ENCODE measurements around the gene ENO2. TPM values are rescaled to one million over a fixed set of nuclear protein-coding genes. Genes with fewer than 3 reads are reported as not detected.

ENO2 gene
- total RNA-seq, 1 donor from 2014 or later, result 30.5 TPM

- DNase-seq (ENCODE audit: low spot score), result no peak
These were observed 34.7 kb downstream of the ENO2 start for GRCh38 chr12:6948873-6949594.

DNA sequence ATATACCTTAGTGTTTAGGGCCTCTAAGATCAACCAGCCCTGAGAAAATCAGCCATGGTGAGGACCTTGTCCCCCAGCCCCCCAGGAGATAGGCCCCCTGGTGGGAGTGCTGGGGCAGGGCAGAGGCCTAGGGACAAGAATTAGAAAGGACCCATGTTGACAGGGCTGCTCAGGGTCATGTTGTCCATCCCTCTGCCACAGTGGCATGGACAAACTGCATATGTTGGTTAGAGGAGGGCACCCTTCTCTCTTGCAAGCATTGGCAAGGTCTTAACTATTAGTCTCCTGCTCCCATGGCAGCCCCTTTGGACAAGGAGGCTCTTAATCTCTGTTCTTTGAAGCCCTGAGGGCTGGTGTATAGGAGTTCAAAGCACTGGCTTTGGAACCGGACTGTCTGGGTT, 36.0 kb downstream of the ENO2 start:
- no peak for DNase-seq (ENCODE audit: low spot score)

DNA sequence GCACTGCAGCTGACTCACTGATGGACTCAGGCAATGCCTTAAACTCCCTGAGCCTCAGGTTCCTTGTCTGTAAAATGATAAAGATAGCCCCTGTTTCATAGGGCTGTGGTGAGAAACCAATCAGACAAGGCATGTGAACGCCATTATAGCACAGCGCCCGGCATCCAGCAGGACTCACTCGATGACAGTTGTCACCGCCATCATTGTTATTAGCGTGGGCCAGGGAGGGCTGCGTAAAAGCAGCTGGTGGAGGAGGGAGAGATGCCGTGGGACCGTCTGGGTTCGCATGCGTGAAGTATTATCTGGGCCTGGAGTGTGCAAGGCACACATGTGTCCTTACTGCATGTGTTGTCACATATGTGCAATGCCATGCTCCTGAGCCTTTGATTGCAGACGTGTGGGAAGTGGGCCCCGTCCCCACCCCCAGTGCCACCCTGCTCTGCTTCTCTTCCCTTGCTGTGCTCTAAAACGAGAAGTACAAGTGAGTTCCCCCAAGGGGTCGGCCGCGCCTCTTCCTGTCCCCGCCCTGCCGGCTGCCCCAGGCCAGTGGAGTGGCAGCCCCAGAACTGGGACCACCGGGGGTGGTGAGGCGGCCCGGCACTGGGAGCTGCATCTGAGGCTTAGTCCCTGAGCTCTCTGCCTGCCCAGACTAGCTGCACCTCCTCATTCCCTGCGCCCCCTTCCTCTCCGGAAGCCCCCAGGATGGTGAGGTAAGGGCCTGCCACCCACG, 36.6 kb downstream of the ENO2 start, which contains the start of gene PTPN6:
PTPN6 (plus strand) TSS at position 546 of the 730 bp plus-strand sequence; CDS start at position 703, 157 bp downstream.
- no peak for DNase-seq (ENCODE audit: low spot score)

GRCh38 chr12:6951551-6952120, 37.3 kb downstream of the ENO2 start:
- DNase-seq (ENCODE audit: low spot score), result no peak

DNA sequence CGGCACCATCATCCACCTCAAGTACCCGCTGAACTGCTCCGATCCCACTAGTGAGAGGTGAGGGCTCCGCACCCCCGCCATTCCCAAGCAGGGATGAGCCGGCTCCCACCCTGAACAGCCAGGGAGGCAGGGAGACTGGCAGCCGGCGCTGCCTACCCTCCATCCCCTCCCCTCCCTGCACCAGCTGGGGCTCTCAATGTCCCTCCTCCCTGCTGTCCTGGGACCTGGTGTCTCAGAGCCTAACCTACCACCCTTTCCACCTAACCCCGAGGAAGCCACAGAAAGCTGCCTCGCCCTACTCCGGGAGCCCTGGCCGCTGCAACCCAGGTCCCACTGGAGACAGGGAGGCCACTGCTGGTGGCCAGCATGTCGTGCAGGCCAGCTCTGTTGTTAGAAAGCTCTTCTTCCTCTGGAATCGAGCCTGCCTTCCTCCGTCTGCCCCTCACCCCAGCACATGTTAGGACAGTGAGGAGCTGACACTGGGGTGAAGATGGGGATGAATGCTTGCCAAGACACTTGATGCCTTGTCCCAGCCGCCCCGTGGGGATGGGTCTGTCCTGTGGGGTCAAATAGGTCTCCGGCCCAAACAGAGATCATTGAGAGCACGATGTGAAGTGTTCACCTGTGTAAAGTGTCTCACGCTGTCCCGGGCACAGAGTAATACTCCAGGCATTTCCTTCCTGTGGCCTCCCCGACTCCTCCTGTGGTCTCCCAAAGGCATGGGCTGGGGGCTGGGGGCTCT, 37.9 kb downstream of the ENO2 start:
- no peak for DNase-seq (ENCODE audit: low spot score)

DNA sequence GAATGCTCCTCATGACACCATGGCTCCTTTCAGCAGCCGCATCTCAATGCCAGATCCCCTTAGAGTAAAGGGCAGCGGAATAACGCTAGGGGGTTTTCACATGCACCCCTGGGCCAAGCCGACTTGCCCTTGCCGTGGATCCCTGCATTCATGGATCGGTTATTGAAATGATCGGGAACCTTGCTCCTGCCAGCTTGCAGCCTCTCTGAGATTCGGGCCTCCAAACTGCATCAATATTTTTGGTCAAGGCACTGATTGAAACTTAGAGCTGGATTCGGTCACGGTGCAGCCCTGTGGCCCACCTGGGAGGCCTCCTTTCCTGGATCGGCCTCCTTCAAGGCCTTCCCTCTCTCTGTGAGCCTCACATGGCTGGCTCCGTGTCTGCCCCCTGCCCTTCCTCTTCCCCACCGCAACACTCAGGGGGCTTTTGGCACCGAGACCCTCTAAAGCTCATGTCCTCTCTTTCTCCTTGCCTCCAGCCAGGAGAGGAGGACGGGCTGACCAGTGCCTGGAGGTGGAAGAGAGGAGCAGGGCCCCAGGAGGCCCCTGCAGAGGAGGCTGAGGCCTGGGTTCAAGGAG, 38.6 kb downstream of the ENO2 start:
- DNase-seq (ENCODE audit: low spot score), result no peak

- peak; percentile 59 for DNase-seq (ENCODE audit: low spot score)
These were observed 39.3 kb downstream of the ENO2 start for GRCh38 chr12:6953442-6954315.

DNA sequence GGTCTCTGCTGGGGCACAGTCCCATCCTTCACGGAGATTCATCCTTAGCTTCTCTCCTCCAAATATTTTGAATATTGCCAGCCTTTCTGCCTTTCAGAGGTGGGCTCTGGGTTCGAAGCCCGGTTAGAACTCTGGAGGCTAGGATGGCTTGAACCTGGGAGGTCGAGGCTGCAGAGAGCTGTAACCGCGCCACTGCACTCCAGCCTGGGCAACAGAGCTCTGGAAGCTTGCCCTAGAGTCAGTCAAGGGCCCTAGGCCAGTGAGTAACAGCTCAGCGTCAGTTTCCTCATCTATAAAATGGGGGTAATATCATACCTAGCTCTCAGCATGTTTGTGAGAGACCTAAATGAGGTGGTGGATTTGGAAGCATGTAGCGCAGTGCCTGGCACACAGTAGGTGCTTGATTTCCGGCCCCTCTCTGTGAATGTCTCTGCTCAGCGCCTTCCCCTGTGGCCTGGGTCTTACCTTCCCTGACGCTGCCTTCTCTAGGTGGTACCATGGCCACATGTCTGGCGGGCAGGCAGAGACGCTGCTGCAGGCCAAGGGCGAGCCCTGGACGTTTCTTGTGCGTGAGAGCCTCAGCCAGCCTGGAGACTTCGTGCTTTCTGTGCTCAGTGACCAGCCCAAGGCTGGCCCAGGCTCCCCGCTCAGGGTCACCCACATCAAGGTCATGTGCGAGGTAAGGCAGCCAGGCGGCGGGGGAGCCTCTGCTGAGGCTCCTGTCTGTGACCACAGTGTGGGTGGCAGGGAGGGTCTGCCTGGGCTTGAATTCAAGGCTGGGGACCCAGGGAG, 40.1 kb downstream of the ENO2 start:
- DNase-seq (ENCODE audit: low spot score), result no peak

DNA sequence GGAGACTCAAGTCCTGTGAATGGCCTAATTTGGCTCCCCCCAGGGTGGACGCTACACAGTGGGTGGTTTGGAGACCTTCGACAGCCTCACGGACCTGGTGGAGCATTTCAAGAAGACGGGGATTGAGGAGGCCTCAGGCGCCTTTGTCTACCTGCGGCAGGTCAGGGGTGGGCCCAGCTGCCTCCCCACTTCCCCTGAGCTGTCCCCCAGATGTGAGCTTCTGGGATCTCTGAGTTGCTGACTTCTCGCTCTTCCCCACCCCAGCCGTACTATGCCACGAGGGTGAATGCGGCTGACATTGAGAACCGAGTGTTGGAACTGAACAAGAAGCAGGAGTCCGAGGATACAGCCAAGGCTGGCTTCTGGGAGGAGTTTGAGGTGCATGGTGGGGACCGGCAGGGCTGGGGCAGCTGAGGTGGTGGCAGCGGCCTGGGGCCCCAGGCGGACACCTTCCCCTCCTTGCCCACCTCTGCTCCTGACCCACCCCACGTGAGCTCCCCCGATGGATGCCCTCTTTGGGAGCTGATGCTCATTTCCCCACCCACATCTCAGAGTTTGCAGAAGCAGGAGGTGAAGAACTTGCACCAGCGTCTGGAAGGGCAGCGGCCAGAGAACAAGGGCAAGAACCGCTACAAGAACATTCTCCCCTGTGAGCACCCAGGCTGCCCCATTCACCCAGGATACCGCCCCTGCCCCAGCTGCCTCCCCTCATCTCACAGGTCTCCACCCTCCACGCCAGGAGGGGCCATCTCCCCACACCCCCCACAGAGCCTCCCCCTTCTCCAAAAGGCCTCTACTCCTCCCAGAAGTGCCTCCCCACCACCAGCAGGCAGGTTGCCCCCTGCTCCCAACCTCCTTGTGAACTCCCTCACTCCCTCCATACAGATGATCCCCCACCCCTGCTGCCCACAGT, 41.0 kb downstream of the ENO2 start:
- DNase-seq (ENCODE audit: low spot score), result no peak

DNA sequence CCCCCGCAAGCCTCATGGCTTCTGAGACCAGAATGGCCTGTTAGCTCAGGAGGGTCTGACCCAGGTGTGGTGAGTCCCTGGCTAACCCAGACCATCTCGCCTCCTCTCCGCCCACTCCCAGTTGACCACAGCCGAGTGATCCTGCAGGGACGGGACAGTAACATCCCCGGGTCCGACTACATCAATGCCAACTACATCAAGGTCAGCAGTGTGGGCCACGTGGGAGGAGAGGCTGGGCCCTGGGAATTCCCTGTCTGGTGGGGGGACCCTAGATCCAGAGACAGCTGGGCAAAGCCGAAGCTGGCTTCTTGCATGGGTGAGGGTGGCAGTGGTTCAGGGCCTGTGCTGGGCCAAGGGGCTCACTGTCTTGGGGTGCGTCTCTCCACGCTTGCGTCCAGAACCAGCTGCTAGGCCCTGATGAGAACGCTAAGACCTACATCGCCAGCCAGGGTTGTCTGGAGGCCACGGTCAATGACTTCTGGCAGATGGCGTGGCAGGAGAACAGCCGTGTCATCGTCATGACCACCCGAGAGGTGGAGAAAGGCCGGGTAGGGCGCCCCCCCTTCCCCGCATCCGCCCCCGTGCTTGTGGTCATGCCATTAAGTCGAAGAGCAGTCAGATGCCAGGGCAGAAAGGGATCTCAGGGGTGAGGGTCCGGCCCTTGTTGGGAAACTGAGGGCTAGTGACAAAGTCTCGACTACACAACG, 41.8 kb downstream of the ENO2 start:
- DNase-seq (ENCODE audit: low spot score), result no peak

DNA sequence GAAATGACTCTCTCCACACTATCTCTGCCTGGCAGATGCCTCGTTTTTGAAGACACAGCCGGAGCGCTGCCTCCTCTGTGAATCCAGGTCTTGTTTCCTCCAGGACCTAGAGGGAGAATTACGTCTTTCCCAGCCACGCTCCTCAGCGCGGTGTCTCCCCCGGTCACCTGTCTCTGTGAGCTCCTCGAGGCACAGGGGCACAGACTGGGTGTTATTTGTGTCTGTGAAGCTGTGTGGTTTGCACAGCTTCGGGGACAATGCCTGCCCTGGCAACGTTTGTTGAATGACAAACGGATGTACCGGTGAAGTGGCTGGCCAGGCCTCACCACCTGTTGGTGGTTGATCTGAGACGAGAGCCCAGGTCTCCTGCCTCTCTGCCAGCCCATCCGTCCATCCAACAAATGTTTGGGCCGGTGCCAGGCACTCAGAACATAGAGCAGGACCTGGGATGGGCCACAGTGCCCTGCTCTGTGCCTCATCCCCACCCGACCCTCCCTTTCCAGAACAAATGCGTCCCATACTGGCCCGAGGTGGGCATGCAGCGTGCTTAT, 42.8 kb downstream of the ENO2 start:
- no peak for DNase-seq (ENCODE audit: low spot score)

- no peak for DNase-seq (ENCODE audit: low spot score)
These were observed 43.6 kb downstream of the ENO2 start for GRCh38 chr12:6957741-6958608.

DNA sequence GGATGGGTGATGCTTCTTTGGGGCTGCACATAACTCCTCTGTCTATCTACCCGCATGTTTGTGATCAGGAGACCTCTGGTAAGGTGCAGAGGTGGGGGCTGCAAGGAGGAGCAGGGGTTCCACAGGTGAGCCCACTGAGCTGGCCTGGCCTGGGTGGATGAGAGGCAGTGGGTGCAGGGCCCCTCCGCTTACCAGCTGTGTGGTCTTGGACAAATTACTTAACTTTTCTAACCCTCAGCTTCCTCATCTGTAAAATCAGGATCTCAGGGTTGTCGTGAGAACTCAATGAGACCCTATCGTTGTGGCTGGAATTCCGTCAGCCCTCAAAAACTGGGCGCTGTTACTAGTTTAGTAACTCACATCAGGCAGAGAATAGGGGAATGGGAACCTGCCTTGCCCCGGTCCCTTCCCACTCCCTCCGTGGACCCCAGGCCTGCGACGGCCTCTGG, 44.3 kb downstream of the ENO2 start:
- DNase-seq (ENCODE audit: low spot score), result no peak

GRCh38 chr12:6959058-6959804, 44.9 kb downstream of the ENO2 start:
- DNase-seq (ENCODE audit: low spot score), result no peak

DNA sequence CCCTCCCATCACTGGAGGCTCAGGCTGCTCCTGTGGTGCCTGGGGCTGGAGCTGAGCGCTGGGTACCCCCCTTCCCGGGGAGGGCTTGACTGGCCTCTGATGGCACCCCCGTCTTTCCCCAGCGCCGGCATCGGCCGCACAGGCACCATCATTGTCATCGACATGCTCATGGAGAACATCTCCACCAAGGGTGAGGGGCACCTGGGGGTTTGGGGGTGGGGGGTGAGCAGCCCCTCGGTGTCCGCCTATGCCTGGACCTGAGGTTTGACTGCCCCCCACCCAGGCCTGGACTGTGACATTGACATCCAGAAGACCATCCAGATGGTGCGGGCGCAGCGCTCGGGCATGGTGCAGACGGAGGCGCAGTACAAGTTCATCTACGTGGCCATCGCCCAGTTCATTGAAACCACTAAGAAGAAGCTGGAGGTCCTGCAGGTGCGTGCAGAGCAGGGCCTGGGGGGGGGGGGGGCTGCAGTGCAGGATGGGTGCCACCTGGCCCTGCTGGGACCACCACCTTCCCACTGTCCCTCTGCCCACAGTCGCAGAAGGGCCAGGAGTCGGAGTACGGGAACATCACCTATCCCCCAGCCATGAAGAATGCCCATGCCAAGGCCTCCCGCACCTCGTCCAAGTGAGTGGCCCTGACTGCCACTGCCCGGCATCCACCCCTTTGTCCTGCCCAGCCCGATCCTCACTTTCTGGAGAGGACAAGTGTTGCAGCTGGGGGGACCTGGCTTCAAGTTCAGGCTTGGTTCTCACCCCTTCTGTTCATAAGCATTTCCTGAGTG, 45.6 kb downstream of the ENO2 start:
- DNase-seq (ENCODE audit: low spot score), result no peak

Measured in mucosa of gallbladder (tissue), 1 donor.